Stimulated activated naive CD8-positive, alpha-beta T cell treated with anti-CD3 and anti-CD28 coated beads, Interleukin-15, amount 100 ng/mL, for 72 hours (primary cell): ENCODE data around the gene RMI1.
A peak's percentile ranks its signal among the peaks of the same experiment; 100 is the strongest.

Source experiments
- ATAC-seq: fragments of 150-1000 bp; cut with Tn5 transposase; 2 replicates; pipeline ENCODE4 v1.10.0; 2021; ENCODE audit warnings: mild to moderate bottlenecking, moderate library complexity
- DNase-seq, 2 donors: peaks; one replicate each; pipeline ENCODE4 v3.0.0; 2021 to 2022
- H3K27ac Mint-ChIP-seq, 2 donors: one replicate each; pipeline ENCODE4 v1.8.0; 2022; ENCODE audit warnings: mild to moderate bottlenecking in 2 of 2, mixed read lengths in 2 of 2, moderate library complexity in 2 of 2
- H3K27me3 Mint-ChIP-seq: one replicate; pipeline ENCODE4 v1.8.0; 2022; ENCODE audit warnings: mixed read lengths
- H3K4me1 Mint-ChIP-seq: one replicate; pipeline ENCODE4 v1.8.0; 2022; ENCODE audit warnings: mild to moderate bottlenecking, mixed read lengths
- H3K4me3 Mint-ChIP-seq, 2 donors: one replicate each; pipeline ENCODE4 v1.8.0; 2022; ENCODE audit warnings: mild to moderate bottlenecking in 2 of 2, mixed read lengths in 2 of 2, moderate library complexity in 1 of 2
- H3K9me3 Mint-ChIP-seq, 2 donors: one replicate each; pipeline ENCODE4 v1.8.0; 2022; ENCODE audit warnings: mixed read lengths in 2 of 2

The RMI1 gene

DNA sequence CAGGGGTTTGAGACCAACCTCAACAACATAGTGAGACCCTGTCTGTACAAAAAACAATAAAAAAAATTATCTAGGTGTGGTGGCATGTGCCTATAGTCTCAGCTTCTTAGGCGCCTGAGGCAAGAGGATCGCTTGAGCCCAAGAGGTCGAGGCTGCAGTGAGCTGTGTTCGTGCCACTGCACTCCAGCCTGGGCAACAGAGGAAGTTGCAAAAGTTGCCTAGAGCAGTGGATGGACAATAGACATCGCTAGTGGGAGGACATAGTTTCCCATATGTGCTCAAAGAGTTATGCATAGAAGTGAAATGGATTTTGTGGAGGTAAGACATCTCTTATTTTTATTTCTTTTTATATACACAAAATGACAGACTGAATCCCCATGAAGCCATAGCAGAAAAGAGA, 19.6 kb upstream of the RMI1 start:
- Mint-ChIP-seq H3K27ac (no peak overlapping the region), H3K4me1 (peaks cover 26% of the 10 kb centered on the region), H3K27me3 (no peaks in the 10 kb centered on the region), H3K9me3 (no peaks in the 10 kb centered on the region), H3K4me3 (no peak overlapping the region)
- no peak for DNase-seq
- no peak for ATAC-seq

DNA sequence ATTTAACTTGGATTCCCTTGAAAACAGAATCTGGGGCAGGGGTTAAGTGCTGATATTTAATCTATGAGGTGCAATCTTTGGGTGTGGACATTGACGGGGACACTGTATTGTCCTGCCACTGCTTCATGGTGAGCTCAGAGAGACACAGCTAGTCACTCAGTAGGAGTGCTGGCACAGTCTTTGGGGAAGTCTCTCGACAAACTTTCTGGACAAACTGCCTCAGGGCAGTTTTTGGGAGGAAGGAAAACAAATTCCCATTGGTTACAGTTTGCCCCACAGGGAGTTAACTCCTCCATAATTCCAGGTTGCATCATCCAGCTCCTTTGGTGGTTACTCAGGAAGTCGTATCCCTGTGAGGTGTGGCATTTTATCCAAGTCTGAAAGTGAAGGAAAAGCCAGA, 18.4 kb upstream of the RMI1 start:
- Mint-ChIP-seq H3K27me3 (no peaks in the 10 kb centered on the region), H3K4me3 (no peak overlapping the region), H3K4me1 (peaks cover 22% of the 10 kb centered on the region), H3K9me3 (no peaks in the 10 kb centered on the region), H3K27ac (no peak overlapping the region)
- DNase-seq, result no peak
- ATAC-seq, result no peak

DNA sequence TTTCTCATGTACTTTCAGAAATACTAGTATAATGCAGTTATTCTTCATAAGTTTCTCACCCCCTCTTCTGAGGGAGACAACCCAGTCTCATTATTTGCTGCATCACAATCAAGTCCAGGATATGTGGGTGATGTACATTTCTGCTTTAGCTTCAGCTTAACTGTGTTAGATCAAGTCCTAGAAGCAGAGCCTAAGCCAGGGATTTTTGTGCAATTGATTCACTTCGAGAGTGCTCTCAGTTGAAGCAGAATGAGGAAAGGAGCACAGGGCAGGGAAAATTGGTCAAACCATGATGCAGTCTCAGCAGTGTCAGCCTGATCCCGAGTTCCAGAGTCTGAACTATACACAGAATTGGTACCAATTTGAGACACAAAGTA, 15.6 kb upstream of the RMI1 start:
- Mint-ChIP-seq H3K27ac (peak overlapping the region; percentile 50 to 92), H3K4me1 (peaks cover 26% of the 10 kb centered on the region), H3K27me3 (no peaks in the 10 kb centered on the region), H3K9me3 (no peaks in the 10 kb centered on the region), H3K4me3 (no peak overlapping the region)
- ATAC-seq (peak; percentile 48), DNase-seq (no peak)

DNA sequence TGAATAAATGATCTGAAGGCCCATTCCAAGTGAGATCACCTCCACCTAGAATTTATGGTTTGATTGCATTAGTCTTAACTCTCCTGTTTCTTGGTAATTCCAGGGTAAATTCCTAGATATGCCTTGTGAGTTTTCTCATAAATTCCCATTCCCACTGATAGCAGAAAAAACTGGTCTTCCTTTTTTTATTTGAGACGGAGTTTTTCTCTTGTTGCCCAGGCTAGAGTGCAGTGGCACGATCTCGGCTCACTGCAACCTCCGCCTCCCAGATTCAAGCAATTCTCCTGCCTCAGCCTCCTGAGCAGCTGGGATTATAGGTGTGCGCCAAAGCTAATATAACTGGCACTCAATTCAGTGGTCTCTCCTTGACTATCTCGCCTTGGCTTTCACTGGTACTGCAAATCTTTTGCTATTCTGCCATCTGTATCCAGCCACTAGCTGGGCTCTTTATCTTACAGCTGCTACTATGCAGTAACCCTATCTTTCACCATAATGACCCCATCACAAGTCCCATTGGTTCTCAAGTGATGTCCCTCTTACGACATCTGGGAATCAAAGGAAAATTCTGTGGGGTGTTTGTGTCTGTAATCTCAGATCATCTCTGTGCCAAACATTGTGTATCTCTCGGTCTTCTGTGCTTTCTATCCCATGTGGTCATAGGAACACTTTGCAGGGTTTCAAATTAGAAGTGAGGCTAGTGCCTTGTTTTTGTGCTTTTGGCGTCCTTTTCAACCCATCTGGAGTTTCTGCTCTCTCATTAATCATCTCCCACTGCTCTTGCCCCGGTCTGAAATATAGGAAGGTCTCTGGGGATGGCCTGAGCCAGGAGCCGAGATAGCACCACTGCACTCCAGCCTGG, 15.0 kb upstream of the RMI1 start:
- DNase-seq (no peak), ATAC-seq (peak; percentile 38)
- Mint-ChIP-seq H3K27ac (peak overlapping the region; percentile 50 to 92), H3K4me3 (no peak overlapping the region), H3K27me3 (no peaks in the 10 kb centered on the region), H3K4me1 (peaks cover 26% of the 10 kb centered on the region), H3K9me3 (no peaks in the 10 kb centered on the region)

DNA sequence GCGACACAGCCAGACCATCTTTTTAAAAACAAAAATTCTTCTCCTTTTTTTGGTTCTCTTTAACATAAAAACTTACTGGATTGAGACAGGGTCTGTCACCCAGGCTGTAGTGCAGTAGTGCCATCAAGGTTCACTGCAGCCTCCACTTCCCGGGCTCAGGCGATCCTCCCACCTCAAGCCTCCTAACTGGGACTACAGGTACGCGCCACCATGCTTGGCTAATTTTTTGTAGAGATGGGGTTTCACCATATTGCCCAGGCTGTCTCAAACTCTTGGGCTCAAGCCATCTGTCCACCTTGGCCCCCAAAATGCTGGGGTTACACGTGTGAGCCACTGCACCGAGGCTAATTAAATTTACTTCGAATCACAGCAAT, 14.4 kb upstream of the RMI1 start:
- Mint-ChIP-seq H3K4me3 (no peak overlapping the region), H3K27ac (peak overlapping the region in 1 of 2 donors; percentile 92), H3K27me3 (no peaks in the 10 kb centered on the region), H3K9me3 (no peaks in the 10 kb centered on the region), H3K4me1 (peaks cover 29% of the 10 kb centered on the region)
- ATAC-seq (no peak), DNase-seq (no peak)

DNA sequence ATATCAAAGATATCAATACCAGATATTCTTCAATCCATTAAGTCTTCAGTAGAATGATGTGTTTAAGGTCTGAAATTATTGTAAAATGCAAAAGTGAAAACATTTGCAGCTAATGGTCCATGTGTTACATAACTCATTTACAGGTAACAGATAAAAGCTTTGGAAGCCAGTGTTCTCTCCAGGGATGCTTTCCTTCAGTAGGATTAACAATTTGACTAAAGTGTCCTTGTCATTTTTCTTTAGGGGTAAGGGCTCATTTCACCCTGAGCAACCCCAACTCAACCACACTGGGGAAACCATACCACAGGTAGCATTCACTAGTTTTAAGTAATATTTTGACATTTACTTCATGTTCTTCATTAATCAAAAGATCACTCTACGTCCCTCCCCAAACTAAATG, 13.5 kb upstream of the RMI1 start:
- peaks cover 38% of the 10 kb centered on the region for H3K4me1 Mint-ChIP-seq
- ATAC-seq, result no peak
- DNase-seq, result no peak
- no peak overlapping the region for H3K4me3 Mint-ChIP-seq
- H3K9me3 Mint-ChIP-seq, result no peaks in the 10 kb centered on the region
- H3K27me3 Mint-ChIP-seq, result no peaks in the 10 kb centered on the region
- H3K27ac Mint-ChIP-seq, result no peak overlapping the region

DNA sequence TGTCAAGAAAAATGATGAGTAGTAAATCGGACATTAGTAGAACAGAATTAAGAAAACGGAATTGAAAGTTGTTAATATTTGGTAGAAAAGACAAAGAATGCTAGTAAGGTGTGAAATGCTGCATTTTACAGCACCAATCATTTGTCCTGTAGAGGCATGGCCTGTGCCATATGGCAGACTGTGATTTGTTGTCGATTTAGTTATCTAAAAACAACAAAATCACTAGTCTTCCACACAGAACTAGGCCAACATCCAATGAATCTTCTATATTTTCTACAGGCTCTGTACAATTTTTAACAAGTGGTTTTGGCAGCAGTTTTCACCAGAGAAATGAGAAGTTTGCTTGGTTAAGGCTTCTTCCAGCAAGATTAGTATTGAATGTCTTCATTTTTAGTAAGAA, 11.0 kb upstream of the RMI1 start:
- H3K4me3 Mint-ChIP-seq, result no peak overlapping the region
- no peak for DNase-seq
- peak overlapping the region in 1 of 2 donors; percentile 78 for H3K27ac Mint-ChIP-seq
- no peaks in the 10 kb centered on the region for H3K9me3 Mint-ChIP-seq
- no peaks in the 10 kb centered on the region for H3K27me3 Mint-ChIP-seq
- ATAC-seq, result no peak
- peaks cover 58% of the 10 kb centered on the region for H3K4me1 Mint-ChIP-seq

DNA sequence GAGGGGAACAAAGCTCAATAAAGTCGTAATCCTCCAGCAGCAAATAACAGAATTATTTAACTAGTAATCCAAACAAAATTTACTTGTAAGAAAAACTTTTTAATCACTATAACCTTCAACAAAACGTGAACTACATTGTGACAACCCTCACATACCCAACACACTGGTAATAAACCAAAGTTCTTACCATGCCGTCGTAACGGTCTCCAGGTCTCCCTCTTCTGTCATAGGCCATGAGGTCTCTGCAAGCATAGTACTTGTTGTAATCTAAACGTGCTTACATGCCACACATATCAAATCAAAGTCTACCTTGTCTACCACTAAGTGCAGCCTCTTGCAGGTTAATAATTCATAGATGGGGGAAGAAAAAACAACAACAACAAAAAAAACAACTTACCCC, 9.1 kb upstream of the RMI1 start:
- H3K9me3 Mint-ChIP-seq, result no peaks in the 10 kb centered on the region
- H3K4me3 Mint-ChIP-seq, result no peak overlapping the region
- no peak for DNase-seq
- ATAC-seq, result no peak
- peak overlapping the region in 1 of 2 donors; percentile 92 for H3K27ac Mint-ChIP-seq
- H3K4me1 Mint-ChIP-seq, result peaks cover 60% of the 10 kb centered on the region
- no peaks in the 10 kb centered on the region for H3K27me3 Mint-ChIP-seq

DNA sequence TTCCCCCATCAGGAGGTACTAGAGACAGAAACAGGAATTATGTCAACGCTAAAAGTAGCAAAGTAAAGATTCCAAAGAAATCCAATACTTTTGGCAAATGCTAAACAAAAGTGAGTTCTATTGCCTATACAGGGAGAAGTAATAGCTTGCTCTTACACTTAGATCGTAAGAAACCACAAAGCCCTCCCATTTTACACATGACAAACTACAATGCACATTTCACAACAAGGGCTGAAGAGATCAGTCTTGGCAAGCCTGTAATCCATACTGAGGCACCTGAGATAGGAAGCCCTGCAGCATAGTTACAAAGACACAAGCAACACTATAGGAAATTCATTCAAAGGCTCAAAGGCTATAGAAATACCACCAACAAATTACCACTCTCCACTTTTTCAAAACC, 8.3 kb upstream of the RMI1 start:
- ATAC-seq, result no peak
- Mint-ChIP-seq H3K4me3 (no peak overlapping the region), H3K9me3 (no peaks in the 10 kb centered on the region), H3K27ac (peak overlapping the region; percentile 33 to 92), H3K4me1 (peaks cover 68% of the 10 kb centered on the region), H3K27me3 (no peaks in the 10 kb centered on the region)
- no peak for DNase-seq

DNA sequence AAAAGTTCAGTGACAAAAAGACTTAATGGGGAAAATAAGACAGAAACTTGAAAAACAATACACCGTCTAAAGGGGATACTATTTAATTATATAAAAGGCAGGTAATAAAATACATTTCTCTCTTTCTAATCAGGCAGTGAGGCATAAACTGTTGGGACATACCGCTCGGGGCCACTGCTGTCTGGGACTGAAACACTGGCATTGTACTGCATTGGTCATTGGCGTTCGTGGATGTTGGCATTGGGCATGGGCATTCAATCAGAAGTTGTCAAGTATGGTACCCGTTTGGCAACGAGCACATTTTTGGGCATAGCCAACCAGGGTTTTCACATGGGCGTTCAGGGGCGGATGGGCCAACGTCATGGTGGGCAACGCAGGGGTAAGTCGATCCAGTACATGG, 5.3 kb upstream of the RMI1 start:
- DNase-seq, result no peak
- H3K4me3 Mint-ChIP-seq, result peak overlapping the region; percentile 64 to 84
- H3K27me3 Mint-ChIP-seq, result no peaks in the 10 kb centered on the region
- H3K4me1 Mint-ChIP-seq, result peaks cover 68% of the 10 kb centered on the region
- no peaks in the 10 kb centered on the region for H3K9me3 Mint-ChIP-seq
- no peak for ATAC-seq
- peak overlapping the region; percentile 81 to 95 for H3K27ac Mint-ChIP-seq

DNA sequence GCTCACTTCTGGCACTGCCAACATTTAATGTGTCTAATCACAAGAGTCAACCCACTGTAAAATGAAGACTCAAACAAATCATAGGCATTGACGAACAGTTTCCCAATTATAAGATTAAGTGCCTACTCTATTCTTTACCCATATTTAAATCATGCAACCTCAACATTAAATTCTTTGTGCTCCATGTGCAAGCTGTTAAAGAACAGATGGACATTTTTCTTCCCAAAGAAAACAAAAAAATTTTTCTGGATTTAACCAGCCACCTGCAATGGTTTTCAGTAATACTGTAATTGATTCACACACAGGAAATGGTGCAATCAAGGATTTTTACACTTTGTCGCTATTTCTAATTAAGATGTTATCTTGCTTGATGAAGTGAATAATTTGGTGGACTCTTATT, 4.2 kb upstream of the RMI1 start:
- H3K27ac Mint-ChIP-seq, result peak overlapping the region; percentile 54 to 95
- DNase-seq (no peak), ATAC-seq (no peak)
- H3K9me3 Mint-ChIP-seq, result no peaks in the 10 kb centered on the region
- peaks cover 63% of the 10 kb centered on the region for H3K4me1 Mint-ChIP-seq
- no peaks in the 10 kb centered on the region for H3K27me3 Mint-ChIP-seq
- peak overlapping the region; percentile 45 to 84 for H3K4me3 Mint-ChIP-seq

DNA sequence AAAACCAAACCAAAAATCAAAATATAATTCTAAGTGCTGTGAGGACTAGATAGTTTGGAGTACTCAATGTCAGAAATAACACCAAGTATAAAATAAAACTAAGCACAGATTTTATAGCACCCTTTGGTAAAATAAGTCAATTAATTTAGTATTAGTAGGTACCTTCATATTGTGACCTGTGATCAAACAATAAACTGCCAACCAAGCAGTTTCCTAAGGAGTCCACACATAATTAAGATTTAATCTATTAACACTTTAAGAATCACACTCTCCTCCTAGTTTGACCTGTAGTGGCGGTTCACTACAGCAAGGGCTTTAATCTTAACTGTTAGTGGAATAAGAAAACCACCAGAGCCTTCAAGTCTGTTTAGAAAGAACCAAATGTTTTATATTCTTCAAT, 3.4 kb upstream of the RMI1 start:
- H3K4me1 Mint-ChIP-seq, result peaks cover 57% of the 10 kb centered on the region
- DNase-seq (no peak), ATAC-seq (no peak)
- no peaks in the 10 kb centered on the region for H3K27me3 Mint-ChIP-seq
- peak overlapping the region; percentile 31 to 95 for H3K27ac Mint-ChIP-seq
- no peaks in the 10 kb centered on the region for H3K9me3 Mint-ChIP-seq
- peak overlapping the region; percentile 84 to 97 for H3K4me3 Mint-ChIP-seq

DNA sequence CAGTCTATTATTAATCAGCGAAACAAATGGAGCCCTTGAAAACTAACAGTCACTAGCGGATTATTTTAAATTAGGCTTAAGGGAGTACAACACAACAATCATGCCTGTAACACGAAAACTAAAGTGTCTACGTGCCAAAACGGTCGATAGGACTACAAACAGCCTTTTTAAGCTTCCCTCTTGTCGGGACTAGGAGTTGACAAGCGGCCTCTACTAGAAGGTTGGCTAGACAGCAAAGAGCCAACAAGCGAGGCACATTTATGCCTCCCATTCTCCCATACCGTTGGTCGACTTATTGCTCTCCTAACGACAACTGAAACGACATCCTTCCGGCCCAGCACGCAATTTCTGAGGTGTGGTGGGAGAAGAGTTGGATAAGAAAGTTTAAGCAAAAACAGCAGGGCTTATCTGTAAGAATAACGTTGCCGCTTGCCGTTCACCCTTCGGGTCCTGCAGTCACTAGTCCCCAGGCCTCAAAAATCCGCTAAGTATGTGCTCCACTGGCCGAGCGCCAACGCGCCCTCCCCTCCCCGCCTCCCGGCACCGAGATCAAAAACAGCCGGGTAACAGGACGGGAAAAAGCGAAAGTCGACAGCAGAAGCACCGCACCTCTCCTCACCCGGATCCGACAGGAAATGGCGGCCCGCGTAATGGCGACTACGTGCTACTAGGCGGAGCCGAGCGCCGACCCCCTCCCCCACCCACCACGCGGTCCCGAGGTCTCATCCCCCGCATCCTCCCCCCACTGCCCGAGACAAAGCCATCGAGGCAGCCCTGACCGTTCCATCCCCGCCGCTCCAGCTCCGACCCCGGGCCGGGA, 1.4 kb upstream of the RMI1 start:
- ATAC-seq (peak; percentile 71), DNase-seq (peak; percentile 82 to 89)
- Mint-ChIP-seq H3K4me1 (peaks cover 53% of the 10 kb centered on the region), H3K9me3 (no peaks in the 10 kb centered on the region), H3K4me3 (peak overlapping the region; percentile 84 to 97), H3K27ac (peak overlapping the region; percentile 97 to 100), H3K27me3 (no peaks in the 10 kb centered on the region)

DNA sequence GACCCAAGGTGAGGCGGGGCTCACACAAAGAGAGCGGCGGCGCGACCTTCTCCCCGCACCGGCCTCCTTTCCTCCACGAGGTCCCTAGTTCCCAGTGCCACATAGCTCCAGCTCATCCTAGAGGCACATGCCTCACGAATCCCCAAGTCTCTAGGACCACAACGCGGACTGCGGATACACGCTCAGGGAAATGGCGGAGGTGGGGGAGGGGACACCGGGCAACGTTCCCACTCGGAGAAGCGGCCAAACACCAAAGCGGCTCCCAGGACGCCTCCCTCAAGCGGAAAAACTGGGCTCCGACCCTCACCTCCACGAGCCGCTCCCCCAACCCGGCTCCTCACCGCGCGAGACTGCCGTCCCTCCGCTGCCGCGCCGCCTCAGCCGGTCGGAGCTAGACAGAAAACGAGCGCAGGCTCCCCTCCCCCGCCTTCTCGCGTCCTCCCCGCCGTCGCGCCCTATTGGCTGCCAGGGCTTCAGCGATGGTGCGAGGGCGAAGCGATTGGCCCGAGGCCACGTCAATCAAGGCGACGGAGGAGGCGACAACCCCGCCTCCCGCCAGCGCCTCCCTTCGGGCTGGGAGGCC, 702 bp upstream of the RMI1 start, which contains the start of gene HNRNPK:
Gene HNRNPK, minus strand, starts transcription at position 404 of the 583 bp plus-strand sequence. CDS start 1,963 bp downstream, outside the sequence.
- DNase-seq (peak; percentile 99), ATAC-seq (peak; percentile 88)
- H3K9me3 Mint-ChIP-seq, result no peaks in the 10 kb centered on the region
- H3K4me3 Mint-ChIP-seq, result peak within 1 kb of the TSS; percentile 84 to 97
- H3K27me3 Mint-ChIP-seq, result no peaks in the 10 kb centered on the region
- H3K4me1 Mint-ChIP-seq, result peaks cover 46% of the 10 kb centered on the region
- H3K27ac Mint-ChIP-seq, result peak within 1 kb of the TSS; percentile 97 to 100

DNA sequence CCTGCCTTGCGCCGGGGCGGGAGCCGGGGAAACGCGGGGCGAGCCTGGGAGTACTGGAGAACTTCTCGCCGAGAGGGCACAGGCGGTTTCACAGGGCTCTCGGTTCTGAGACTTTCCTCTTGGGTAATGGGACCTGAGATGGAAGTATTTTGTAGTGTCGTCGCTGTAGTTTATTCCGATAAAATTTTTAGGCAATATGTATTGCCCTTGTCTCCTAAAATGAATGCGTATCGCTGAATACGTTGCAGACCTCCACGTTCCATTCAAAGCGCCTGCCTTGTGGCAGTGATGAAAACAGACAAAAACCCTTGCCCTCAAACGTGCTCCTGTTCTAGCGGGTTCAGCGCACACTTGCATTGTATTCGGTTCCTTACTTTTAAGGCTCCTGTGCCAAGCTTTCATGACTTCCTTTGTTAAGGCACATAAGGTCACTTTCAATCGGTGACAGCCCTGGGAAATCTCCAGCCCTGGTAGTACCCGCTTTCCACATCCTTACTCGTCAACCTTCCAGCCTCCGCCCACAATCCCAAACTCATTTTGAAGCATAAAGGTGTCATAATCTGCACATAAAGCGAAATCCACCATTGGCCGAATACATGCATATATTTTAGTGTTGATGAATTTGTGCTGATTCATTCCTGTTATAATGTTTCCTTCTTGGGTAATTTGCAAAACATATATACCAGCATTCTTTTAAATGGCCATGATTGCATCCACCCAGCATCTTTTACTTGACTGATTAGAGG, 694 bp downstream of the RMI1 start:
- H3K27me3 Mint-ChIP-seq, result no peaks in the 10 kb centered on the region
- H3K9me3 Mint-ChIP-seq, result no peaks in the 10 kb centered on the region
- H3K4me3 Mint-ChIP-seq, result peak overlapping the region; percentile 84 to 97
- H3K4me1 Mint-ChIP-seq, result peaks cover 43% of the 10 kb centered on the region
- ATAC-seq, result no peak
- H3K27ac Mint-ChIP-seq, result peak overlapping the region; percentile 97 to 100
- DNase-seq, result no peak
